ENCODE measurements around the gene NABP2.

NABP2 gene

DNA sequence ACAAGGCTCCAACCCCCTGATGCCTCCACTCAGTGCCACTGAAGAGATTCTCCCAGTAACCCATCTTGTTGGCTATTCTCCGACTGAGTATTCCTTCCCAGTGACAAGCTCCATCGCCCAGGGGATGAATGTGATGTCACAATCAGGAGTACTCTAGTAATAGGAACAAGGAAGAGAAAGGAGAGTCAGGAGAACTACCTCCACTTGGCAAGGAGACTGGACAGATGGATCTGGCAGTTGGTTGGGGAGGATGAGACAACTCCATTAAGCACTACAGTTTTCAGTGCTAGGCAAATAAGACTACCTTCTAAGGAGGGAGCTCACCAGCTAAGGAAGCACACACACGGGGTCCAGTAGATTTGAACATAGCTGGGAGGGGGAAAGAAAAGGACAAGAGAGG lies 7.7 kb upstream of the NABP2 start:
- DNase-seq, result no peak

DNA sequence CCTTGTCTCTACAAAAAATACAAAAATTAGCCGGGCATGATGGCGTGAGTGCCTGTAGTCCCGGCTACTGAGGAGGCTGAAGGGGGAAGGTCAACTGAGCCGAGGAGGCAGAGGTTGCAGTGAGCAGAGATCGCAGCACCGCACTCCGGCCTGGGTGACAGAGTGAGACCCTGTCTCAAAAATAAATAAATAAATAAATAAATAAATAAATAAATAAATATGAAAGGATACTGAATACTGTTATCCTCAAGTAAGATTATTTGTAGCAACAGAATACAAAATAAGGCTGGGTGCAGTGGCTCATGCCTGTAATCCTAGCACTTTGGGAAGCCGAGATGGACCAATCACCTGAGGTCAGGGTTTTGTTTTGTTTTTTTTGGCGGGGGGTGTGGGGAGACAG lies 4.3 kb upstream of the NABP2 start:
- DNase-seq, result no peak

DNA sequence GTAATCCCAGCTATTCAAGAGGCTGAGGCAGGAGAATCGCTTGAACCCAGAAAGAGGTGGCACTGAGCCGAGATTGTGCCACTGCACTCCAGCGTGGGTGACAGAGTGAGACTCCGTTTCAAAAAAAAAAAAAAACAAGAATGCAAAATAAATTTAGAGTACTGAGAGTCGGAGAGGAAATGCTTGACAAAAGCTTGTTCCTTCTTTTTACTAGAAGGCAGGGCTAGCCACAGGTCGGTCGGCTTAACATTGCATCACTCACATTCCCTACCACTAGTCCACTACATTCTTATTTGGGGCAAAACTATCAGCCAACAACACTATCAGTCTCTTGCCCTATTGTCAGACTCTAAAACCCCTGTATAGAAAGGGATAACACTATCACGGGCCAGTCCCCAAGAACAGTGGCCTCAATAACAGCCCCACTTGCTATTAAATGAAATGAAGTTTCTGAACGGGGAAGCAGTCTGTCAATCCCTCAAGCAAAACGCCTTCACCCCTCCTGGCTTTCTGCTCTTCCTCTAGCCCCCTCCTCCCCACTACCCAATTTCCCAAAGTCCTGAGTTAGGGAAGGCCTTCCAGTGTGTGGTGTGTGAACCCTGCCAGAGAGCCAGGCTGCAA lies 3.4 kb upstream of the NABP2 start:
- DNase-seq, result no peak

DNA sequence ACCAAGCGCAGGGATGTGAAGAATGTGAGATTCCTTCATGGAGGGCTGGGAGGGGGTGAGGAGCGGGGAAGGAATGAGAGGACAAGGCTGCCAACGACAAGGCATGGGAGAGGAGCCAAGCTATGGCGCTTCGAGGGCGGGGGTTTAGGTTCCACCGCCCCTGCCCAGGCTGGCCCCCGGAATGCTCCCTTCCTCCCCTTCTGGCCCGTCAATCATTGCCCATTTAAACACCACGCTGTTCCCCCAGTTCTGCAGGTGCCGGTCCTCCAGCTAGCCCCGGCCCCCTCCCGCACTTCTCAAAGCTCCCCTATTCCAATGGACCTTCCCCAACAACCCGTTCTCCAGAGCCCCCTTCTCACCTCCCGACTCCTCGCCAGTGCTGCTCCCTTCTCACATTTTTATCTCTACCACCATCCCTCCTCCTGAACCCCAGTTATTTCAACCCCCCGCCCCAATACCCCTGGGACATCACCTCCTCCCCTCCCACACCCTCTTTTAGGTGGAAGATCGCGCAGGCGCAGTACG lies 2.8 kb upstream of the NABP2 start:
- no peak for DNase-seq

DNA sequence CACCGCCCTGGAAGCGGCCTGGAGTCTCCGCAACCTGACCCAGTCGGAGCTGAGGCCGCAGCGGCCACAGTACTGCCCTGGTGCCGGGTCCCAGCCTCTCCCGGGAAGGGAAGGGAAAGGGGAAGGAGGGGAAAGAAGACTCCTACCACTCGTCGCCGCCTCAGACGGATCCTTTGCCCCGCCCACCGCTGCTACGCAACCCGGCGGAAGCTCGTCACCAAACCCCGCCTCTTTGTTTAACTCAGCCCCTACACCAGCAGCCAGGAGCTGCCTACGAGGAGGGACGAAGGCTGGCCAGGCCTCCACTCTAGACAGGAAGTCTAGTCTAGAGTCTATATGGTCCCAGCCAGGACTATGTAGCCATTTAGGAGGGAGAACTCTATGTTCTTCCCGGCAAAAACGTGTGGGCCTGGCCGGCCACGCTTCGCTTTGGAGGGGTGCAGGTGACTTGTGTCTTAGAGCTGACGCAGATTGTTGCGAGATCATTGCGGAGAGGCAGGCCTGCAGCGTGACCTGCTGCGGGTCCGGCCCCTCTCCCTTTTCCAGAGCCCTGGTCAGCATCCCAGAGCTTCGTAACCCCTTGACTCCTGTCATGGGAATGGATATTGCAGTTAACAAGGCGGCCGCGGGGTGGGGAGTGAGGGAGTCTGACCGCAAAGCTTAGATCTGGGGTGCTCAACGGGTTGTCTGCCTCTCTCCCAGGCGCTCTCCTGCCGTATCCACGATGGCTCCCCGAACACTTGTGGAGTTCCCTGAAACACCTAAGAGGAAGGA lies 2.2 kb upstream of the NABP2 start, which contains the start of gene RNF41:
RNF41 (minus strand) TSS at position 166 of the 774 bp plus-strand sequence. CDS start 7,875 bp downstream, outside the sequence.
- peak; percentile 95 to 96 for DNase-seq

DNA sequence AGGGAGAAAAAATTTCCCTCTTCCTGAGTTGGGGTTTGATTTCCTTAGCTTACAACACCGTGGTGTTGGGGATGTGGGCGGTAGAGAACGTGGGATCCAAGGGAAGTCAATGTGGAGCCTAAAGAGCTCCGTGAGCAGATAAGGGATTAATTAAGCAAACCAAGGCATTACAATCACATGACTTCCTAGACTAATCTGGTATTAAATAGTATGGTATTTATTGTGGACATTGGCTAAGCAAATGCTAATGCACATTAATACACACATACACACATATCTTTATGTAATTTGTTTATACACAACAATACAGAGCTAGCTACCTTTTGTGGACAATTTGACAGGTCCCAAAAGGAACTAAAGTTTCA lies 1.6 kb upstream of the NABP2 start:
- DNase-seq, result no peak

DNA sequence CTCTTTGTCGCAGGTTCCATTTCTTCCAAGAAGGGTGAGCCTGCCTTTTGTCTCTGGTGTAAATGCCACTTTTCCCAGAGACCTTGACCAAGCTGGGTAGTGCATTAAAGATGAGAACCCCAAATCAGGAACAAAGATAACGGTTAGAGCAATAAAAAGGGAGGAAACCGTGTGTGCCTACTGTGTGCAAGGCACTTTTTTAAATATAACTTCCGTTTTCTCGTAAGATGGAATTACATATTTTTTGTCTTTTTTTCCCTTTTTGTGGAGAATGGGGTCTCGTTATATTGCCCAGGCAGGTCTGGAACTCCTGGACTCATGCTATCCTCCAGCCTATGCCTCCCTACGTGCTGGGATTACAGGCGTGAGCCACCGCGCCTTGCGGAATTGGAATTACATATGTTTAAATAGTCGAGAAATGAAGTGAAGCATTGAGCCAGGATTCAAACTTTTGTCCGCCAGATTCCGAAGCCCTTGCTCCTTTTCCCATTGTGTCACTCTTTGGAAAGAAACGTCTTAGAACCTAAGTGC lies 506 bp upstream of the NABP2 start:
- no peak for DNase-seq

DNA sequence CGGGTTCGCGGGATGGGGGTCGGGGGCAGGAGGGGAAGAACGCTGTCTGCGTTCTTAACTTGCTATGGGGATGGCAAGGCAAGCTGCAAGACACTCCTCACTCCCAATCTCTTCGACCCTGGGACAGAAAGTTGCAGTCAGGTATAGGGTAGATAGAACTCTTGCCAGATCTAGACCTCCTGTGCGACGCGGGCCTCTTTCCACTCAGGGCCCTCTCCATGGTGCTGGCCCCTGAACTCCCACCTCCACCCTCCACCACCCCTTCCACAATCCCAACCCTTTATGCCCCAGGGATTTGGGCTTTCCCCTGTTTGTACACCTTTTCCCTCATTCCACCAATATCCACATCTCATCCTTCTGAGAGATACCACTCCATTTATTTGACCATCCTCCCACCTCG lies 812 bp downstream of the NABP2 start:
- peak in 1 of 2 experiments; percentile 11 for DNase-seq

DNA sequence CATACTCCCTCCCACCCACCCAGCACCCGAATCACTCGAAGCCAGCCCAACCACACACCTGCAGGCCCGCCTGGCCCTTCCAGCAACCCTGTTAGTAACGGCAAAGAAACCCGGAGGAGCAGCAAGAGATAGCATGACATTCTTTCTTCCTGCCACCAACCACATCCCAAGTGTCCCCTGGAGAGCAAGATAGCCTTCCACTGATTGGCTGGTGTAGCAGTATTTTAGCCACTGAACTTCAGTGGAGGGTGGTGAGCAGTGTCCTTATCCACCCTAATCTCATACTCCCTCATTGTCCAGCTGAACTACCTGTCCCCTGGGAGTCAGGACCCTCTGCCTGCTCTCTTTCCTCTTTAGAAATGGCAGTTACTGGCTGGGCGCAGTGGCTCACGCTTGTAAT lies 4.9 kb downstream of the NABP2 start:
- no peak for DNase-seq

DNA sequence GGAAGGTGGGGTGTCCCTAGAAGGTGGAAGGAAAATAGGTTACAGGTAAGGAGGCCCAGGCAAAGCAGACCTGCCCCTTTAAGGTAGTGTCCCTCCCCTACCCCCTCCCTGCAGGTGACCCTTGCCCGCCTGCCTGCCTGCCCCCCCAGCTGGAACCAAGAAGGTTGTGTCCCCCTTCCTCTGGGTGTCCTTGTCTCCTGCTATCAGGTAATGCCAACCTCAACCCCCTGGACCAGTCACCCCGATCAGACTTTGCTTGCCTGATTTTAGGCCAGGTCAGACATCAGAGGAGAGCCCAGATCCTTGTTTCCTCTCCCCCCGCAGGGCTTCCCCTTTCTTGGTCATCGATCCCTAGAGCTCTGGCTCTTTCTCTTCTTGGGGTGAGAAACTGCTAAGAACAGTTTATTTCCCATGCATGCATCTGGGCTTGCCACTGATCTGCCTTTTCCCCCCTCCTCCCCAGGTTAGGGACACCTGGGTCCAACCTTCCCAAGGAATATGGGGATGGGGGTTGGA lies 5.8 kb downstream of the NABP2 start, which contains the start of gene SLC39A5:
SLC39A5 (plus strand) TSS at position 136 of the 516 bp plus-strand sequence. CDS start 1,224 bp downstream, outside the sequence.
- DNase-seq, result no peak

DNA sequence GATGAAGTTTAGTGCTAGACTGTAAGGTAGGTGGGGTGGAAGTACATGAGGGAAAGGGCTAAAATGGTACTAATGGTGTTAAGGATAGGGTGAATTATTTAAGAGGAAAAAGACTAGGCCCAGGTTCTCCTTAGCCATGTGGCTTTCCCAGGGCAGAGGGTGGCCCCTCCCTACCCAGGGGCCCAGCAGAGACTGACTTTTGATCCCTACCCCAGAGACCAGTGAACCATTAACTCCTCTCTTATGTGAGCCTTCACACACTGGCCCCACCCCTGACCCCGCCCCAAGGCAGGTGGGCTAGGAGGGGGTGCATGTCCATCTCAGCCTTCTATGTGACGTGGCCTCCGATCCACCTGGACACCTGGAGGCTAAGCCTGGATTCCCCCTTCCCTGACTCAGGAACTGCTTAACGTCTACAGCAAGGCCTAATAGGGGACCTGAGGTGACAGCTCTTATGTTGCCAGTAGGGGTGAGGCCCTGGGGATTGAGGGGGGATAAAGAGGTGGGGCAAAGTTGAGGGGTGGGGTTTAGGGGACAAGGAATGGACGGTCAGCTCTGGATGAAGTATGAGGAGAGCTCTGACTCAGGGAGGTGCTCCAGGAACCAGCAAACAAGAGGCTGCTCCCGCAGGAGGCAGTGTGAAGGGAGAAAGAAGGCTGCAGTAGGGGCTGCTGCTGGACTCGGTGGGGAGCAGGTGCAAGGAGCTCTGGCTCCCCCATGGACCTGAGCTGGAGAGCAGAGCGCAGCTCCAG lies 6.5 kb downstream of the NABP2 start:
- no peak for DNase-seq

DNA sequence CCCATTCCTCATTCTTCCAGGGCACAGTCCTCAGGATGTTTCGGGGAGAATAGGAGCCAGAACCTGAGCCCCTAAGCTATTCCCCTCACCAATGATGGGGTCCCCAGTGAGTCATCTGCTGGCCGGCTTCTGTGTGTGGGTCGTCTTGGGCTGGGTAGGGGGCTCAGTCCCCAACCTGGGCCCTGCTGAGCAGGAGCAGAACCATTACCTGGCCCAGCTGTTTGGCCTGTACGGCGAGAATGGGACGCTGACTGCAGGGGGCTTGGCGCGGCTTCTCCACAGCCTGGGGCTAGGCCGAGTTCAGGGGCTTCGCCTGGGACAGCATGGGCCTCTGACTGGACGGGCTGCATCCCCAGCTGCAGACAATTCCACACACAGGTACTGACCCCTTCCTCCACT lies 7.0 kb downstream of the NABP2 start:
- no peak for DNase-seq

DNA sequence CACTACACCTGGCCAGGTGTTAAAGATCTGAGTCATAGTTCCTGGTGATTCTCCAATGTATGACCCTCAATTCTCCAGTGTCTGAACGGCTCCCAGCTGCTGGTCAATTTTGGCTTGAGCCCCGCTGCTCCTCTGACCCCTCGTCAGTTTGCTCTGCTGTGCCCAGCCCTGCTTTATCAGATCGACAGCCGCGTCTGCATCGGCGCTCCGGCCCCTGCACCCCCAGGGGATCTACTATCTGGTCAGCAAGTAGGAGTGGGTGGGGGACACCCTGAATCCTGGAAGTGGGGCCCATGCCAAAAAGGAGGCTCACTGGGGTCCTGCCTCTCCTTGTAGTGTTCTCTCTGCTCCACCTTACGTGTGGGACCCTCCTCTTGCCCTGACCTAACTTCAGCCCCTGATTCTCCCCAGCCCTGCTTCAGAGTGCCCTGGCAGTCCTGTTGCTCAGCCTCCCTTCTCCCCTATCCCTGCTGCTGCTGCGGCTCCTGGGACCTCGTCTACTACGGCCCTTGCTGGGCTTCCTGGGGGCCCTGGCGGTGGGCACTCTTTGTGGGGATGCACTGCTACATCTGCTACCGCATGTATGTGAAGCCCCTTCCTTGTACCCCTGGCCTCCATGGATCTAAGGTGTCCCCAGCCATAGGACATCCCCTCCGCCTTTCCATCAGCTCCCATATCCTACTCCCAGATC lies 10.7 kb downstream of the NABP2 start:
- no peak for DNase-seq

DNA sequence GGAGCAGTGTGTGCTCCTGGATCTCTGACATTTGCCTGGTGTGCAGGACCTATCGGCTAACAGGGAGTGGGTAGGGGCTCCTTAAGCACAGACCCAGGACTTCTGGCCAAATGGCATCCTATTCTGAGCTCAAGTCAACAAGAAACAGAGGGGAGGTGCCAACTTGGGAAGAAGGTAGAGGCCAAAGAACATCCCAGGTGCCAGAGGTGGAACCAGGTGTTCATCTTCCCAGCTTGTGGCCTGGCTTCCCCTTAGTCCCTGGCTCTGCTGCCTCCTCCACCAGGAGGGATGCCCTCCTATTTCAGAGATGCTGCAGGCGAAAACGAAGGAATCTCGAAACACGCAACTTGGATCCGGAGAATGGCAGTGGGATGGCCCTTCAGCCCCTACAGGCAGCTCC lies 11.9 kb downstream of the NABP2 start:
- DNase-seq, result no peak

DNA sequence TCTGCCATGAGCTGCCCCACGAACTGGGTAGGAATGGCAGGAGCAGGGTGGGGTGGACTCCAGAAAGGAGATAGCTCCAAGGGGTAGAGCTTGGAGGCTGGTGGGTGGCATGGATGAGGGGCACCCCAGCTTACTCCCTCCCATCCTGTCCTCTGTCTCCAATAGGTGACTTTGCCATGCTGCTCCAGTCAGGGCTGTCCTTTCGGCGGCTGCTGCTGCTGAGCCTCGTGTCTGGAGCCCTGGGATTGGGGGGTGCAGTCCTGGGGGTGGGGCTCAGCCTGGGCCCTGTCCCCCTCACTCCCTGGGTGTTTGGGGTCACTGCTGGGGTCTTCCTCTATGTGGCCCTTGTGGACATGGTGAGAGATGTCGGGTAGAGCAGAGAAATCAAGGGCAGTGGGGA lies 12.8 kb downstream of the NABP2 start:
- DNase-seq, result no peak

DNA sequence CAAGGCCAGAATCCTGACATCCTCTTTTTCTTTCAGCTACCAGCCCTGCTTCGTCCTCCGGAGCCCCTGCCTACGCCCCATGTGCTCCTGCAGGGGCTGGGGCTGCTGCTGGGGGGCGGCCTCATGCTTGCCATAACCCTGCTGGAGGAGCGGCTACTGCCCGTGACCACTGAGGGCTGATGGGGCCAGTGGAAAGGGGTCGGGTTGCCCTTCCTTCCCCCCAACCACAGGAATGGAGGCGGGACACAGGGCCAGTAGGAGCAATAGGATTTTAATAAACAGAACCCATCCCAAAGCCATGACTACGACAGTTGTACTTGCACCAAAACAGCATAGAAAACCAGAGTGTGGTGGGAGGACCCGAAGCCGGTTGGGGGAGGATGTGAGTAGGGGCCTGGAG lies 13.4 kb downstream of the NABP2 start:
- DNase-seq, result no peak

DNA sequence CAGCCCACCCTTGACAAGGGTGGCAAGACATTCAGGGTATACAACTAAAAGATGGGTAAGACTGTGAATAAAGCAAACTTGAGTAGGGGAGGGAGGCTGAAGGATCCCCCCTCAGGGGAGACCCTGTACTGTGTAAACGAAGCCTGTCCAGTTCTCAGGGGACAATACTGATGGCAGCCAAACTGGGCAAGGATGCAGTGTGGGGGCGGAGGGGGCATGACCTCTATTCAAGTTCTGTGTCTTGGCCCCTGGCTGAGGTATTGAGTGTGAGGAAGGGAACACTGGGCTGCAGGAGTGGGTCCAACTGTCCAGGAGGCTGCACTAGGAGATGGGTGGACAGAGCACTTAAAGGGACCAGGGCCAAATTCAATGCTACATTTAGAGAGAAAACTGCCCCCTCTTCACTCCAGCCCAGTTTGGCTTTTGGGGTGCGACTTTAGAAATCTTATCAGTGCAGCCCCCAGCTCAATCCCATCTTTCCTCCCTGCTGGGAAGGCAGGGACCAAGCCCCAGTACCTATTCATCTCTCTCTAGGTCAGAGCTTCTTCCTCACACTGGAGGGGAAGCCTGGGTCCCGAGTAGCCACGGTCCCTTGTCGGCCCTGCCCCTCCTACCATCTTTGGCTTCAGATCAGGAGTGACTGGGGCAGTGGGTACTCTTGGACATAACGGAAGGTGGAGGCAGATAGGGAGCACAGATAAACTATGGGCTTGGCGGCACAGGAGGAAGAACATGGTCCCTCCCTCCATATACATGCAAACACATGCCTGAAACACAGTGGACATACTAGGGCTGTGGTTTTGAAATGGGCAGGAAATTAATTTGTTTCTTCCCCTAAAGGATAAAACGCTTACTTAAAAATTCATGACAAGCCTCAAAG lies 17.5 kb downstream of the NABP2 start:
- no peak for DNase-seq

DNA sequence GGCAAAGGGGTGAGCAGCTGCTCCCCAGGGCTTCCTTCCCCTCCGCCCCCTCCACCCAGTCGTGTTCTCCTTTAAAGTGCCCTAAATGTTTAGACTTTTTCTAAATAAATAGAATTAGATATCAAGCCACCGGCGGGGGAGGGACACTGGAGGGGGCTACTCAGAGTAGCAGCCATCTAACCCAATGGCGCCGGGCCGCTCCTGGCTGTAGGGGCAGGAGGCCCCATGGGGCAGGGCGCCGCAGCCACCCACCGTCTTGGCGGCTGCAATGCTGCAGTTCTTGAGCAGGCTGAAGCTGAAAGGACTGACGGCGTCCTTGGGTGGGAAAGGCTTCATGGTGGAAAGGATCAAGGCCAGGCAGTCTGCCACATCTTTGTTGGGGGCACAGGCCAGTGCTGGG lies 18.8 kb downstream of the NABP2 start:
- no peak for DNase-seq

DNA sequence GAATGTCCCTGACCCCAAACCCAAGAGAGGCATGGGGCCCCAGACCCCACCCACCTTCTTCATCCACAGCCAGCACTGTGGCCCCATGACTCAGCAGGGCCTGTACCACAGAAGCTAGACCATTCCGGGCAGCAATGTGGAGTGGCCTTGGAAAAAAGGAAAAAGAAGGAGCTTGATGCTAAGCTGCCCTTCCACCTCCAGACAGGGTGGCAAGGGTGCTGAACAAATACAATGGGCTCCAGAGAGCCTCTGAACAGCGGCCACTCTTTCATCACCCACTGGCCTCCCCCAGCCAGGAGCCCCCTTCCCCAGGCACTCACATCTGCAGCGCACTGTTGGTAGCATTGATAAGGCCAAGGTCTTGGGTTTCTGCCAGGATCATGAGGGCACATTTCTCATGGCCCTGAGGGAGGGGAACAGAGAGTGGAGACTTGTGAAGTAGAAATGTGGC lies 19.6 kb downstream of the NABP2 start:
- no peak for DNase-seq

DNA sequence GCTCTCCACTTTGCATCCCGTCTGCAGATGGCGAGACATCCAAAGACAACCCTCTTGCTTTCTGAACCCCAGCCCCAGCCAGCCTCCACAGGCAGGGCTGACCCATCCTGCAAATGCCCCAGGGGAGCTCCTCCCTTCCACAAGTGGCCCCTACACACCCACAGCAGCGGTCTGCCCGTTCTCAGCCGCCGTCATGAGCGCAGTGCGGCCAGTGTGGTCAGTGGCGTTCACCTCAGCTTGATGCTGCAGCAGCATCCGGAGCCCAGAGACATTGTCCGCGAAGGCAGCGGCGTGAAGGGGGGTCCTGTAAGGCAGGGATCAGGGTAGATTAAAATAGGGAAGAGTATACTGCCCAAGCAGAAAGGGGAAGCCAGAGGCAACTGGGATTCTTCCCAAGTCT lies 20.4 kb downstream of the NABP2 start:
- DNase-seq, result no peak

DNA sequence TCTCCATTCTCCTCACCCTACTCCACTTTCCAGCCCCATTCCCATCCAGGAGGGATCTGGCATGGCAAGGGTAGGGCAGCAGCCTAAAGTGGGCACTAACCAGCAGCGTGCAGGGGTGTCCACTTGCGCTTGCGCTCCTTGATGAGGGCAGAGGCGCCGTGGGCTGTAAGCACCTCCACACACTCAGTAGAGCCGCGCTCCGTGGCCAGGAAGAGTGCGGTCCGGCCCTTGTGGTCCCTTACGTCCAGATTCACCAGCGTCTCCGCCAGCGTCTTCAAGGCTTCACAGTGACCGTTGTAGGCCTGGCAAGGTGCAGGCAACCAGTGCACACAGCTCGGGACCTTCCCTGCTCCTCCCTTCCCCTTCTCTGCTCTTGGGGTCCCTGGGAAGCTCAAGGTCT lies 23.8 kb downstream of the NABP2 start:
- no peak for DNase-seq
